ENCODE measurements around the gene GTF2A1.

DNA sequence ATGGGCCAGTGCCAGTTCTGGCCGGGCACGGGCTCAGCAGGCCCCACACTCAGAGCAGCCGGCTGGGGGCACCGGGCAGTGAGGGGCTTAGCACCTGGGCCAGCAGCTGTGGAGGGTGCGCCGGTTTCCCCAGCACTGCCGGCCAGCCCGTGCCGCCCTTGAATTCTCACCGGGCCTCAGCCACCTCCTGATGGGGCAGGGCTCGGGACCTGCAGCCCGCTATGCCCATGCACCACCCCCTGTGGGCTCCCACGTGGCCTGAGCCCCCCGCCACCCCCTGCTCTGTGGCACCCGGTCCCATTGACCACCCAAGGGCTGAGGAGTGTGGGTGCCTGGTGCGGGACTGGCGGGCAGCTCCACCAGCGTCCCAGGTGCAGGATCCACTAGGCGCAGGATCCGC is 15.4 kb upstream of the GTF2A1 start:
- no peak for TF ChIP-seq CTCF (conservative IDR thresholded peaks at IDR 0.05; ENCODE audit: low read depth, low read length)
- no peak for TF ChIP-seq EZH2 (IDR thresholded peaks at IDR 0.05; ENCODE audit: low read length, unreplicated experiment)
